PC-3 (cell line): Measurements from ENCODE around the gene ANKRD27. TPM values are rescaled to one million over a fixed set of nuclear protein-coding genes. Genes with fewer than 3 reads are reported as not detected.

Source experiments
- ATAC-seq: fragments of 200-7000 bp; cut with Tn5 transposase; 2 replicates; pipeline ENCODE4 v1.9.1; 2020; ENCODE audit warnings: mild to moderate bottlenecking, moderate library complexity
- BruUV-seq: library from RNA; stranded (reverse); fragments of 400-500 nt; replicated peaks from 2 replicates; lab custom pipeline; 2021; lab: Mats Ljungman, UMichigan
- CTCF ChIA-PET: fragments of 300-600 bp; sonication (Branson Sonifier 250); formaldehyde crosslinking; loops from one replicate; lab custom pipeline; 2022; ENCODE audit warnings: antibody characterized with exemption; lab: Charles Lee
- POLR2A ChIA-PET: fragments of 300-600 bp; sonication (Branson Sonifier 250); formaldehyde crosslinking; loops from one replicate; lab custom pipeline; 2022; ENCODE audit warnings: antibody characterized with exemption; ENCODE audit not compliant: unreplicated experiment; lab: Charles Lee
- DNase-seq: peaks from one replicate; pipeline ENCODE4 v3.0.0-alpha.2; 2015
- H2AFZ ChIP-seq: fragments of 300-600 bp; sonication (generic); 2 replicates; pipeline ENCODE4 v1.6.0; 2016; ENCODE audit warnings: antibody characterized with exemption, low read length
- H3F3A ChIP-seq: fragments of 300-600 bp; sonication (generic); one replicate; pipeline ENCODE4 v1.6.0; 2017; ENCODE audit warnings: antibody characterized with exemption, low read length, control low read depth, mild to moderate bottlenecking; ENCODE audit not compliant: unreplicated experiment
- H3K27ac ChIP-seq: fragments of 300-600 bp; sonication (generic); 2 replicates; pipeline ENCODE4 v1.5.1; 2016; ENCODE audit warnings: mild to moderate bottlenecking, low read length
- H3K27me3 ChIP-seq: fragments of 300-600 bp; sonication (generic); 2 replicates; pipeline ENCODE4 v1.6.1; 2016; ENCODE audit warnings: low read length, mixed read lengths
- H3K36me3 ChIP-seq: fragments of 300-600 bp; sonication (generic); 2 replicates; pipeline ENCODE4 v1.6.1; 2016; ENCODE audit warnings: low read depth, mixed run types, low read length, mixed read lengths
- H3K4me1 ChIP-seq: fragments of 300-600 bp; sonication (generic); 2 replicates; pipeline ENCODE4 v1.5.1; 2016; ENCODE audit warnings: low read length; ENCODE audit not compliant: insufficient read depth
- H3K4me2 ChIP-seq: fragments of 300-600 bp; sonication (generic); 2 replicates; pipeline ENCODE4 v1.6.0; 2016; ENCODE audit warnings: low read length
- H3K4me3 ChIP-seq: fragments of 300-600 bp; sonication (generic); 2 replicates; pipeline ENCODE4 v1.5.1; 2016; ENCODE audit warnings: mild to moderate bottlenecking, low read length, mixed read lengths
- H3K79me2 ChIP-seq: fragments of 300-600 bp; sonication (generic); 2 replicates; pipeline ENCODE4 v1.6.1; 2017; ENCODE audit warnings: low read length, mixed read lengths
- H3K9ac ChIP-seq: fragments of 300-600 bp; sonication (generic); 2 replicates; pipeline ENCODE4 v1.6.0; 2016; ENCODE audit warnings: mild to moderate bottlenecking, low read length
- H3K9me2 ChIP-seq: fragments of 300-600 bp; sonication (generic); replicated peaks from 2 replicates; pipeline ENCODE4 v1.6.1; 2016; ENCODE audit warnings: mixed run types, low read length, mixed read lengths
- H3K9me3 ChIP-seq: fragments of 300-600 bp; sonication (generic); 2 replicates; pipeline ENCODE4 v1.6.1; 2016; ENCODE audit warnings: low read length, mixed read lengths
- H4K20me1 ChIP-seq: fragments of 300-600 bp; sonication (generic); 2 replicates; pipeline ENCODE4 v1.6.1; 2016; ENCODE audit warnings: low read length, mixed read lengths
- EZH2 ChIP-seq: fragments of 300-600 bp; sonication (generic); IDR thresholded peaks from one replicate; pipeline ENCODE4 v1.6.1; 2017; ENCODE audit warnings: antibody characterized with exemption, mild to moderate bottlenecking, low read length; ENCODE audit not compliant: unreplicated experiment
- EZH2phosphoT487 ChIP-seq: fragments of 300-600 bp; sonication (generic); IDR thresholded peaks from 2 replicates; pipeline ENCODE4 v1.6.1; 2018; ENCODE audit warnings: mild to moderate bottlenecking, antibody characterized with exemption, low read length, borderline replicate concordance
- intact Hi-C: fragments of 100-400 bp; cut with micrococcal nuclease; formaldehyde crosslinking; loops from 2 replicates; pipeline ENCODE4 v1.9.0; 2023
- total RNA-seq: library from RNA; depleted of rRNA; stranded (reverse); fragments of >200 nt; gene quantifications from 2 replicates; pipeline ENCODE4 v1.2.3, GENCODE V29; 2014; rRNA removed
- TF ChIP-seq, protein P1 (sequence below): fragments of 300-600 bp; sonication (generic); conservative IDR thresholded peaks from 2 replicates; pipeline ENCODE4 v1.5.1; 2017; ENCODE audit warnings: antibody characterized with exemption, low read depth, mild to moderate bottlenecking, low read length

ANKRD27 gene
- total RNA-seq, 1 experiment from 2014 or later: 14.3 TPM

DNA sequence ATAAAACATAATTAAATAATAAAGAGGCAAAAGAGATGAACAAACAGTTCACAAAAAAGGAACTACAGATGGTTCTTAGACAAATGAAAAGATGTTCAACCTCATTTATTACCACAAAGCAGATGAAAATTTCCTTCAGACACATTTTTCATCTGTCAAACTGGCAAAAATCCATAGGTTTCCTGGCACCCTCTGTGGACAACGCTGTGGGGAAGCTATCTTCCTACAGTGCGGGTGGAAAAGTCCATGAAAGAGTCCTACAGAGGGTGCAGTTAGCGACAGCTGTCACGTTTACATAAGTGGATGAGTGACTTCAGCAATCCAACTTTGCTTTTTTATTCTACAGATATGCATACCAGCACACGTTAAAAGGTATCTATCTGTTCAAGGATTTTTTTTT is 124.3 kb downstream of the ANKRD27 start:
- intact Hi-C loops: no loop called here
- no peaks in the 10 kb centered on the region for H3K9me3 ChIP-seq
- TF ChIP-seq, protein P1, sequence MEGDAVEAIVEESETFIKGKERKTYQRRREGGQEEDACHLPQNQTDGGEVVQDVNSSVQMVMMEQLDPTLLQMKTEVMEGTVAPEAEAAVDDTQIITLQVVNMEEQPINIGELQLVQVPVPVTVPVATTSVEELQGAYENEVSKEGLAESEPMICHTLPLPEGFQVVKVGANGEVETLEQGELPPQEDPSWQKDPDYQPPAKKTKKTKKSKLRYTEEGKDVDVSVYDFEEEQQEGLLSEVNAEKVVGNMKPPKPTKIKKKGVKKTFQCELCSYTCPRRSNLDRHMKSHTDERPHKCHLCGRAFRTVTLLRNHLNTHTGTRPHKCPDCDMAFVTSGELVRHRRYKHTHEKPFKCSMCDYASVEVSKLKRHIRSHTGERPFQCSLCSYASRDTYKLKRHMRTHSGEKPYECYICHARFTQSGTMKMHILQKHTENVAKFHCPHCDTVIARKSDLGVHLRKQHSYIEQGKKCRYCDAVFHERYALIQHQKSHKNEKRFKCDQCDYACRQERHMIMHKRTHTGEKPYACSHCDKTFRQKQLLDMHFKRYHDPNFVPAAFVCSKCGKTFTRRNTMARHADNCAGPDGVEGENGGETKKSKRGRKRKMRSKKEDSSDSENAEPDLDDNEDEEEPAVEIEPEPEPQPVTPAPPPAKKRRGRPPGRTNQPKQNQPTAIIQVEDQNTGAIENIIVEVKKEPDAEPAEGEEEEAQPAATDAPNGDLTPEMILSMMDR: no peak
- TF ChIP-seq EZH2 (no peak), EZH2phosphoT487 (no peak)
- ATAC-seq (no peak), DNase-seq (no peak)
- ChIA-PET CTCF (interaction anchor here (0.6 kb wide), 1 partner anchor 19 kb away, joined by 4 read pairs; no protein-coding TSS in a partner anchor), POLR2A (no interaction called here)
- no peaks in the 10 kb centered on the region for H3K4me1 ChIP-seq
- no peaks in the 10 kb centered on the region for H3K27me3 ChIP-seq
- no peak overlapping the region for H3K4me3 ChIP-seq
- H3F3A ChIP-seq: no peaks in the 10 kb centered on the region
- no peak overlapping the region for H3K27ac ChIP-seq
- H3K9ac ChIP-seq: no peak overlapping the region
- no peaks in the 10 kb centered on the region for H3K79me2 ChIP-seq
- BruUV-seq: no TSS peak
- H2AFZ ChIP-seq: no peak overlapping the region
- no peaks in the 10 kb centered on the region for H4K20me1 ChIP-seq
- H3K4me2 ChIP-seq: no peak overlapping the region
- H3K9me2 ChIP-seq: no peaks in the 10 kb centered on the region
- H3K36me3 ChIP-seq: no peaks in the 10 kb centered on the region

Other genes with a start within 250 kb of the ANKRD27 start
- gene PDCD5, start 94.0 kb downstream of the ANKRD27 start, total RNA-seq: 165 and 203 TPM in 2 replicates
- 1.3 and 1.6 TPM in 2 replicates for gene RGS9BP, start 668 bp upstream of the ANKRD27 start, total RNA-seq
- 13.3 TPM in 2 replicates for gene NUDT19, start 16.6 kb upstream of the ANKRD27 start, total RNA-seq
- gene TDRD12, start 44.6 kb upstream of the ANKRD27 start, total RNA-seq: 0.23 TPM in 1 of 2 replicates, not detected in the other
- not detected in 2 replicates for gene SLC7A9, start 194.6 kb upstream of the ANKRD27 start, total RNA-seq